Tibial artery (tissue), 4 donors: ENCODE measurements around the gene DLAT.
"Not testable (repeated sequence)": the region's sequence is repeated elsewhere in the genome, so short reads cannot be mapped to it uniquely, and the experiment has no call there.

Experiments used
- DNase-seq, 2 donors: peaks; one replicate each; pipeline ENCODE4 v3.0.0-alpha.2; 2019
- H3K27ac ChIP-seq, 2 donors: fragments of 200-600 bp; sonication (generic) in 1 of 2; 1 replicate in 1 of 2; 2 replicates in 1 of 2; pipeline ENCODE4 v1.5.1; 2018 to 2019; ENCODE audit warnings: mild to moderate bottlenecking in 1 of 2
- H3K27me3 ChIP-seq, 2 donors: fragments of 200-600 bp; sonication (generic) in 1 of 2; one replicate each; pipeline versions ENCODE4 v1.5.1 to v1.6.0; 2016 to 2019
- H3K36me3 ChIP-seq, 3 donors: fragments of 200-600 bp; sonication (generic) in 2 of 3; one replicate each; pipeline ENCODE4 v1.5.1; 2016 to 2019; ENCODE audit warnings: mild to moderate bottlenecking in 2 of 3
- H3K4me1 ChIP-seq, 4 donors: fragments of 200-600 bp; sonication (generic) in 2 of 4; 1 replicate in 3 of 4; 2 replicates in 1 of 4; pipeline ENCODE4 v1.5.1; 2016 to 2019
- H3K4me3 ChIP-seq, 2 donors: fragments of 200-600 bp; sonication (generic) in 1 of 2; 1 replicate in 1 of 2; 2 replicates in 1 of 2; pipeline ENCODE4 v1.5.1; 2018 to 2019; ENCODE audit warnings: mild to moderate bottlenecking in 2 of 2
- H3K9me3 ChIP-seq, 3 donors: fragments of 200-600 bp; sonication (generic) in 1 of 3; one replicate each; pipeline ENCODE4 v1.5.1; 2016 to 2019
- intact Hi-C: fragments of 100-400 bp; cut with DNase I; formaldehyde crosslinking; loops from one replicate; pipeline ENCODE4 v1.15.0; 2023; ENCODE audit warnings: low total_unique reads
- TF ChIP-seq, protein P1 (sequence below), 2 experiments: fragments of 200-600 bp in 1 of 2; fragments of 450-650 bp in 1 of 2; IDR thresholded peaks; one replicate each; pipeline ENCODE4 v1.5.1; 2017 to 2019; ENCODE audit warnings: antibody characterized with exemption in 2 of 2, mild to moderate bottlenecking in 1 of 2, moderate library complexity in 1 of 2

DLAT gene

DNA sequence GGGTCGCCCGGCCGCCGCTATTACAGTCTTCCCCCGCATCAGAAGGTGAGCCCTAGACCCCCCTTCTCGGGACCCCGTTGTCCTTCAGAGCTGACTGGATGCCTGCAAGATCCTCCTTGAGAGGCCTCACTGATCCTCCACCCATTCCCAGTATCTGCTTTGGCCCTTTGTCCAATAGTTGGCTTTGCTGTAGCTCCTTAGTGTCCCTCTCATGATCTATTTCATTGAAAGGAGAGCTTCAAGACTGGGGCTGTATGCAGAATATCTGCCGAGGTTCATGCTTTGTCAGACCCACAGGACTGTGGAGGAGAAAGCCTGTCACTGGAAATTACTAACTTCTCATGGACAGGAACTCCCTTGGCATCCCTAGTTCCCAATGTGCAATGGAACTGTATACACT is 499 bp downstream of the DLAT start:
- TF ChIP-seq, protein P1, sequence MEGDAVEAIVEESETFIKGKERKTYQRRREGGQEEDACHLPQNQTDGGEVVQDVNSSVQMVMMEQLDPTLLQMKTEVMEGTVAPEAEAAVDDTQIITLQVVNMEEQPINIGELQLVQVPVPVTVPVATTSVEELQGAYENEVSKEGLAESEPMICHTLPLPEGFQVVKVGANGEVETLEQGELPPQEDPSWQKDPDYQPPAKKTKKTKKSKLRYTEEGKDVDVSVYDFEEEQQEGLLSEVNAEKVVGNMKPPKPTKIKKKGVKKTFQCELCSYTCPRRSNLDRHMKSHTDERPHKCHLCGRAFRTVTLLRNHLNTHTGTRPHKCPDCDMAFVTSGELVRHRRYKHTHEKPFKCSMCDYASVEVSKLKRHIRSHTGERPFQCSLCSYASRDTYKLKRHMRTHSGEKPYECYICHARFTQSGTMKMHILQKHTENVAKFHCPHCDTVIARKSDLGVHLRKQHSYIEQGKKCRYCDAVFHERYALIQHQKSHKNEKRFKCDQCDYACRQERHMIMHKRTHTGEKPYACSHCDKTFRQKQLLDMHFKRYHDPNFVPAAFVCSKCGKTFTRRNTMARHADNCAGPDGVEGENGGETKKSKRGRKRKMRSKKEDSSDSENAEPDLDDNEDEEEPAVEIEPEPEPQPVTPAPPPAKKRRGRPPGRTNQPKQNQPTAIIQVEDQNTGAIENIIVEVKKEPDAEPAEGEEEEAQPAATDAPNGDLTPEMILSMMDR (IDR thresholded peaks at IDR 0.05) = no peak
- DNase-seq = no peak
- intact Hi-C loops = no loop called here

DNA sequence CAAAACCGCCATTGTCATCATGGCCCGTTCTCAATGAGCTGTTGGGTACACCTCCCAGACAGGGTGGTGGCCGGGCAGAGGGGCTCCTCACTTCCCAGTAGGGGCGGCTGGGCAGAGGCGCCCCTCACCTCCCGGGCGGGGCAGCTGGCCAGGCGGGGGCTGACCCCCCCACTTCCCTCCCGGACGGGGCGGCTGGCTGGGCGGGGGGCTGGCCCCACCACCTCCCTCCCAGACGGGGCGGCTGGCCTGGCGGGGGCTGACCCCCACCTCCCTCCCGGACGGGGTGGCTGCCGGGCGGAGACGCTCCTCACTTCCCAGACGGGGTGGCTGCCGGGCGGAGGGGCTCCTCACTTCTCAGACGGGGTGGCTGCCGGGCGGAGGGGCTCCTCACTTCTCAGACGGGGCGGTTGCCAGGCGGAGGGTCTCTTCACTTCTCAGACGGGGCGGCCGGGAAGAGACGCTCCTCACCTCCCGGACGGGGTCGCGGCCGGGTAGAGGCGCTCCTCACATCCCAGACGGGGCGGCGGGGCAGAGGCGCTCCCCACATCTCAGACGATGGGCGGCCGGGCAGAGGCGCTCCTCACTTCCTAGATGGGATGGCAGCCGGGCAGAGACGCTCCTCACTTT is 1.7 kb downstream of the DLAT start:
- H3K9me3 ChIP-seq, DNase-seq, H3K4me3 ChIP-seq, H3K27ac ChIP-seq, intact Hi-C loops, H3K27me3 ChIP-seq: not testable (repeated sequence)
- peaks cover 0 to 15% (median 5%) of the 10 kb centered on the region in 4 donors for H3K4me1 ChIP-seq
- peaks cover 26 to 35% (median 27%) of the 10 kb centered on the region in 3 donors for H3K36me3 ChIP-seq

More for the DNA sequence above, 499 bp downstream of the DLAT start:
- peak overlapping the region; percentile 94 to 95 for H3K27ac ChIP-seq
- H3K27me3 ChIP-seq = no peaks in the 10 kb centered on the region
- peak overlapping the region; percentile 73 to 95 for H3K4me3 ChIP-seq
- H3K36me3 ChIP-seq = peaks cover 22 to 34% (median 34%) of the 10 kb centered on the region in 3 donors
- no peaks in the 10 kb centered on the region for H3K9me3 ChIP-seq
- H3K4me1 ChIP-seq = peaks cover 0 to 15% (median 5%) of the 10 kb centered on the region in 4 donors

DNA sequence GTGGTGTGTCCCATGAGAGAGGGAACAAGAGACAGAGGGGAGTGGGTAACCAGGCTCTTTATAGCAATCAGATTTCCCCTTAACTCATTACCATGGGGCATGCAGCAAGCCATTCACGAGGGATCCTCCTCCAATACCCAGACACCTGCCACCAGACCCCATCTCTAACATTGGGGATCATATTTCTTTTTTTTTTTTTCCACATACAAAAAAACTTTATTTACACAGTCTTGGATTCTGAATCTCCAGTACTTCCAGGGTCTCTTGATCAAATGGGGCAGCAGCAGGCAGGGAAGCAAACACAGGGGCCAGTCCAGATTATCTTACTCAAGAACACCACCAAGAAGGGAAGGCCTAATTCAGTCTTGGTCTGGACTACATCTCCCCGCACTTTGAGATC is 4.3 kb downstream of the DLAT start:
- peaks cover 38 to 50% (median 45%) of the 10 kb centered on the region in 3 donors for H3K36me3 ChIP-seq
- H3K27me3 ChIP-seq = no peaks in the 10 kb centered on the region
- intact Hi-C loops = no loop called here
- TF ChIP-seq, protein P1 (IDR thresholded peaks at IDR 0.05) = no peak
- H3K27ac ChIP-seq = no peak overlapping the region
- no peak for DNase-seq
- no peaks in the 10 kb centered on the region for H3K9me3 ChIP-seq
- no peak overlapping the region for H3K4me3 ChIP-seq
- H3K4me1 ChIP-seq = peaks cover 0 to 9% (median 2%) of the 10 kb centered on the region in 4 donors

DNA sequence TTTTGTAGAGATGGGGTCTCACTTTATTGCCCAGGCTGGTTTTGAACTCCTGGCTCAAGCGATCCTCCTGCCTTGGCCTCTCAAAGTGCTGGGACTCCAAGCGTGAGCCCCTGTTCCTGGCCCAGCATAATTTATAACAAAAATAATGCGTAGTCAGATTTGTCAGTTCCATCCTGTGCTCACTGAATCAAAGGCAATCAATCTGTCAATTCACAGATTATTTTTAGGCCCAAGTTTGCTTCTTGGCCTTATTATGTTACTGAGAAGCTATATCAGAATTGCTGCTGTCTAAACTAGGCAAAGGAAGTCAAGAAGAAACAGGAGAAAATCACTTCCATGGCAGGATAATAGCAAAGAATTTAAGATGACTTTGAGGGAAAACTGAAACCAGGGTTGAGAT is 8.7 kb downstream of the DLAT start:
- intact Hi-C loops = no loop called here
- Histone ChIP-seq H3K36me3 (peaks cover 61 to 77% (median 66%) of the 10 kb centered on the region in 3 donors), H3K9me3 (no peaks in the 10 kb centered on the region), H3K27ac (no peak overlapping the region), H3K4me1 (no peaks in the 10 kb centered on the region), H3K4me3 (no peak overlapping the region), H3K27me3 (no peaks in the 10 kb centered on the region)
- TF ChIP-seq, protein P1 (IDR thresholded peaks at IDR 0.05) = no peak
- no peak for DNase-seq

DNA sequence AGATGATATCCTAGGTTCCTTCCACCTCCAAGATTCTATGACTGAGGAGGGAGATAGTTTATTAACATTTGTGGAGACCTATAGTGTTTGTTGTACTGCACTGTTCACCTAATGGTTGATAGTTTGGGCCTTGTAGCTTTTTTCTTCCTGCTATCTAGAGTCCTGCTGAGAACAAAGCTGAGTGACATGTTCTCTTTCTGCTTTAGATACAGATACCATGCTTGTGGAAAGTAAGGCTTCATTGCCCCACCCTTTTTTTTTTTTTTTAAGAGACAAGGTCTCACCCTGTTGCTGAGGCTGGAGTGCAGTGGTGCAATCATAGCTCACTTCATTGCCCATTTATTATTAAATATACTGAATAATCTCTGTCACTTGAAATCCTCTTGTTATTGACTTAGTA is 12.3 kb downstream of the DLAT start:
- Histone ChIP-seq H3K4me3 (no peak overlapping the region), H3K9me3 (no peaks in the 10 kb centered on the region), H3K36me3 (peaks cover 54 to 68% (median 65%) of the 10 kb centered on the region in 3 donors), H3K4me1 (no peaks in the 10 kb centered on the region), H3K27me3 (no peaks in the 10 kb centered on the region), H3K27ac (no peak overlapping the region)
- TF ChIP-seq, protein P1 (IDR thresholded peaks at IDR 0.05) = no peak
- DNase-seq = no peak
- intact Hi-C loops = no loop called here

DNA sequence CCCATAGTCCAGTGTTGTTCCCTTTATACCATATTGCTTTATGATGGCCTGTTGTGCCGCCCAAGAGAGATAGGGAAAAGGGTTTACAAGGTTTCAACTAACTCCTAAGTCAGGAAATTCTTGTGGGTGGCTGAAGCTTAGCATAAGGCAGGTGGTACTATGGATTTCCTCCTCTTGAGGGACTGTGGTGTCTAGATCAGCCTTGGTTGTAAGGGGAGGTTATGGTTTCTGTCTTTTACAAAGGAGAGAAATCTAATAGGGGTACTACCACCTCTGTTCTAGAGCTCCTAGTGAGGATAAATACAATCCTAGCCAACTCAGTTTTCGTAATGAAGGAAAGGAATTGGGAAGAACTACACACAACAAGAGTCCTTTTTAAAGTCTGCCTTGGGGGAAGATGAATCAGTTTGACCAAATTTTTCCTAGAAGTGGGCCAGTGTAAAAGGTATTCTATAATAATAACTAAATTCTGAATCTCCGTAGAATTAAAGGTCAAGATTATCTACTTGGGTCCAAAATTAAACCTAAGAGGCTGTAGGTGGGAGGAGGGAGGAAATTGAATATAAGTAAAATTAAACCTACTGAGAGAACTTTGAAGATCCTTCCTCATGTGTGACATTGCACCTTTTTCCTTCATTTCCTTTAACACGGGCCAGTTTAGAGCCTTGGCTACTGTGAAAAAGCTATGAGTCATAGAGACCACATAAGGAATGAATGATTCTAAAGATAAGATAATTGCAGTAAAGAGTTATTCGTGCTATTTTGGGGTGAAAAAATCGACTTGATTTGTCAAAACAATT is 17.2 kb downstream of the DLAT start:
- H3K9me3 ChIP-seq = no peaks in the 10 kb centered on the region
- no peaks in the 10 kb centered on the region for H3K4me1 ChIP-seq
- no peak for DNase-seq
- no peak overlapping the region for H3K27ac ChIP-seq
- no peaks in the 10 kb centered on the region for H3K27me3 ChIP-seq
- peaks cover 55 to 75% (median 58%) of the 10 kb centered on the region in 3 donors for H3K36me3 ChIP-seq
- no peak overlapping the region for H3K4me3 ChIP-seq
- intact Hi-C loops = no loop called here
- TF ChIP-seq, protein P1 (IDR thresholded peaks at IDR 0.05) = no peak
